GM23338 (cell line): Measurements from ENCODE around the gene NDUFS2.

ENCODE experiments used
- CTCF ChIP-seq, 2 experiments: fragments of 200-600 bp in 1 of 2; sonication (generic) in 1 of 2; conservative IDR thresholded peaks; 2 replicates each; pipeline versions ENCODE4 v1.5.1 to v1.6.1; 2016 to 2017; ENCODE audit warnings: antibody characterized with exemption in 2 of 2, low read depth in 2 of 2, mild to moderate bottlenecking in 2 of 2, moderate library complexity in 1 of 2
- EZH2phosphoT487 ChIP-seq: fragments of 200-600 bp; sonication (generic); IDR thresholded peaks from one replicate; pipeline ENCODE4 v1.8.1; 2018; ENCODE audit warnings: antibody characterized with exemption; ENCODE audit not compliant: unreplicated experiment
- JUNB ChIP-seq: IDR thresholded peaks from one replicate; pipeline ENCODE4 v1.6.1; 2016; ENCODE audit warnings: antibody characterized with exemption; ENCODE audit not compliant: unreplicated experiment
- POLR2AphosphoS5 ChIP-seq: IDR thresholded peaks from 2 replicates; pipeline ENCODE4 v1.6.1; 2016; ENCODE audit warnings: antibody characterized with exemption, low read depth
- REST ChIP-seq: IDR thresholded peaks from one replicate; pipeline ENCODE4 v1.6.1; 2018; ENCODE audit warnings: antibody characterized with exemption; ENCODE audit not compliant: unreplicated experiment
- ZNF114 ChIP-seq: fragments of 250-450 bp; sonication (Bioruptor Pico); IDR thresholded peaks from 2 replicates; pipeline ENCODE4 v1.5.0; 2020; ENCODE audit warnings: mild to moderate bottlenecking, moderate library complexity

GRCh38 chr1:161206411-161207140, 4.4 kb downstream of the NDUFS2 start:
- TF ChIP-seq REST: no peak
- no peak for TF ChIP-seq CTCF (conservative IDR thresholded peaks at IDR 0.05; ENCODE audit: low read depth in 2 of 2)
- TF ChIP-seq ZNF114: no peak
- TF ChIP-seq POLR2AphosphoS5: no peak
- TF ChIP-seq JUNB: no peak
- no peak for TF ChIP-seq EZH2phosphoT487
